CD4-positive, CD25-positive, alpha-beta regulatory T cell (primary cell): ENCODE results near the gene LRRK2. TPM values are rescaled to one million over a fixed set of nuclear protein-coding genes. Genes with fewer than 3 reads are reported as not detected.

Source experiments
- ATAC-seq, 2 donors: fragments of 150-1000 bp; cut with Tn5 transposase; one replicate each; pipeline ENCODE4 v1.10.0; 2021; ENCODE audit warnings: low read depth in 2 of 2, moderate number of reproducible peaks in 2 of 2, moderate library complexity in 1 of 2
- DNase-seq, 3 donors: peaks; one replicate each; pipeline versions ENCODE4 v3.0.0 to v3.0.0-alpha.2; 2012 to 2022; ENCODE audit warnings: mixed read lengths in 1 of 3
- H3K27ac ChIP-seq: one replicate; pipeline ENCODE4 v1.7.0; 2013; ENCODE audit warnings: mild to moderate bottlenecking, low read length; ENCODE audit not compliant: insufficient read depth, poor library complexity, severe bottlenecking
- H3K27me3 ChIP-seq: one replicate; pipeline ENCODE4 v1.7.0; 2013; ENCODE audit warnings: low read length; ENCODE audit not compliant: control insufficient read depth, insufficient read depth
- H3K36me3 ChIP-seq: one replicate; pipeline ENCODE4 v1.7.0; 2013; ENCODE audit warnings: mild to moderate bottlenecking, low read length, moderate library complexity; ENCODE audit not compliant: control insufficient read depth, insufficient read depth
- H3K4me1 ChIP-seq: 2 replicates; pipeline ENCODE4 v1.7.0; 2013; ENCODE audit warnings: mild to moderate bottlenecking, low read length; ENCODE audit not compliant: insufficient read depth, control insufficient read depth, poor library complexity, severe bottlenecking
- H3K4me3 ChIP-seq: one replicate; pipeline ENCODE4 v1.7.0; 2013; ENCODE audit warnings: low read depth, mild to moderate bottlenecking, low read length, moderate library complexity
- H3K9me3 ChIP-seq, 2 experiments: 1 replicate in 1 of 2; 2 replicates in 1 of 2; pipeline ENCODE4 v1.7.0; 2013; ENCODE audit warnings: low read length in 2 of 2, mild to moderate bottlenecking in 1 of 2, moderate library complexity in 1 of 2; ENCODE audit not compliant: control insufficient read depth in 2 of 2
- H3K27ac Mint-ChIP-seq, 3 donors: one replicate each; pipeline ENCODE4 v1.8.0; 2020 to 2022; ENCODE audit warnings: mild to moderate bottlenecking in 3 of 3, mixed read lengths in 3 of 3, moderate library complexity in 2 of 3
- H3K27me3 Mint-ChIP-seq: one replicate; pipeline ENCODE4 v1.8.0; 2022; ENCODE audit warnings: mild to moderate bottlenecking, mixed read lengths
- H3K36me3 Mint-ChIP-seq: one replicate; pipeline ENCODE4 v1.8.0; 2020; ENCODE audit warnings: mixed read lengths
- H3K4me1 Mint-ChIP-seq, 4 donors: one replicate each; pipeline ENCODE4 v1.8.0; 2020 to 2022; ENCODE audit warnings: mixed read lengths in 4 of 4, mild to moderate bottlenecking in 1 of 4
- H3K4me3 Mint-ChIP-seq, 4 donors: one replicate each; pipeline ENCODE4 v1.8.0; 2020 to 2022; ENCODE audit warnings: mild to moderate bottlenecking in 4 of 4, mixed read lengths in 4 of 4, moderate library complexity in 3 of 4
- H3K9me3 Mint-ChIP-seq, 7 donors: one replicate each; pipeline ENCODE4 v1.8.0; 2020 to 2022; ENCODE audit warnings: mixed read lengths in 7 of 7, mild to moderate bottlenecking in 3 of 7, moderate library complexity in 2 of 7
- polyA plus RNA-seq, 4 donors: library from polyadenylated mRNA; unstranded; fragments of 300-500 nt; fragmentation: Illumina TruSeq; gene quantifications; one replicate each; pipeline ENCODE4 v1.2.3, GENCODE V29; 2021
- total RNA-seq: library from RNA; stranded (reverse); gene quantifications from one replicate; pipeline ENCODE4 v1.2.3, GENCODE V29; 2022

The LRRK2 gene
- total and polyA plus RNA-seq, 5 donors from 2014 or later = 0.15 to 0.44 TPM; not detected in 3

DNA sequence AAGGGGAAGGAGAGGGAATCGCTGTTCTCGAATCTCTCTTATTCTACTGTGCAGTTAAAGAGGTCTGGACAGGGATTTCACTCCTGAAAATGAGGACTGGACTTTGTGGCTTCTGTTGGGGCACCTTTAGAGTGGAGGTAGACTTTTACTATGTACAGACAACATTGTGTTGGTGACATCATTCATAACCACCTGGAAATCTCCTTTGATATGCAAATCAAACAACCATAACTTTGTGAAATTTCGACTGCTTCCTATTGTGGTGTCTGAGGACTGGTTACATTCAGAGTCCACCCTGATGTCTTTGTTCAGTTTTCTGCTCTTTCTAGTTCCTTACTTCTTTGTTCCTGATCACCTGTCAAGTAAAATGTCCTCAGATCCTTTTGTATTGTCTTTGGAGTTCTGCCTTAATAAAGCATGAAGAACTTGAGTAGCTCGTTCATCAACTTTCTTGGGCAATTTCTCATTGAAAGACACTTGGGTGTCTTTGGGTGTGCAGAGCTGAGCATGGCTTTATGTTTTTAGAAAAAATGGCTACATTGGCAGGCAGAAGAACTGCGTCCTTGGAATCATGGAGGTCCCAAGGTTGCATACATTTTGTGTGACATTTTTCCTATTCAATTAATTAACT is 29.8 kb downstream of the LRRK2 start:
- H3K4me1 ChIP-seq = no peaks in the 10 kb centered on the region
- H3K4me3 Mint-ChIP-seq = no peak overlapping the region
- no peaks in the 10 kb centered on the region for H3K27me3 Mint-ChIP-seq
- H3K36me3 Mint-ChIP-seq = no peaks in the 10 kb centered on the region
- H3K27ac ChIP-seq = no peak overlapping the region
- H3K9me3 ChIP-seq = no peaks in the 10 kb centered on the region
- no peak overlapping the region for H3K27ac Mint-ChIP-seq
- H3K4me1 Mint-ChIP-seq = no peaks in the 10 kb centered on the region
- no peaks in the 10 kb centered on the region for H3K36me3 ChIP-seq
- no peaks in the 10 kb centered on the region for H3K27me3 ChIP-seq
- no peak overlapping the region for H3K4me3 ChIP-seq
- ATAC-seq (no peak), DNase-seq (no peak)
- peaks cover 0 to 3% (median 0%) of the 10 kb centered on the region in 7 donors for H3K9me3 Mint-ChIP-seq

GRCh38 chr12:40258371-40258770 is 33.6 kb downstream of the LRRK2 start:
- no peaks in the 10 kb centered on the region for H3K36me3 ChIP-seq
- H3K4me1 ChIP-seq = no peaks in the 10 kb centered on the region
- H3K27me3 ChIP-seq = no peaks in the 10 kb centered on the region
- H3K9me3 Mint-ChIP-seq = peaks cover 0 to 2% (median 0%) of the 10 kb centered on the region in 7 donors
- H3K4me1 Mint-ChIP-seq = no peaks in the 10 kb centered on the region
- H3K27ac ChIP-seq = no peak overlapping the region
- H3K4me3 Mint-ChIP-seq = no peak overlapping the region
- no peak overlapping the region for H3K4me3 ChIP-seq
- no peak overlapping the region for H3K27ac Mint-ChIP-seq
- ATAC-seq (no peak), DNase-seq (no peak)
- H3K27me3 Mint-ChIP-seq = no peaks in the 10 kb centered on the region
- no peaks in the 10 kb centered on the region for H3K36me3 Mint-ChIP-seq
- no peaks in the 10 kb centered on the region for H3K9me3 ChIP-seq

DNA sequence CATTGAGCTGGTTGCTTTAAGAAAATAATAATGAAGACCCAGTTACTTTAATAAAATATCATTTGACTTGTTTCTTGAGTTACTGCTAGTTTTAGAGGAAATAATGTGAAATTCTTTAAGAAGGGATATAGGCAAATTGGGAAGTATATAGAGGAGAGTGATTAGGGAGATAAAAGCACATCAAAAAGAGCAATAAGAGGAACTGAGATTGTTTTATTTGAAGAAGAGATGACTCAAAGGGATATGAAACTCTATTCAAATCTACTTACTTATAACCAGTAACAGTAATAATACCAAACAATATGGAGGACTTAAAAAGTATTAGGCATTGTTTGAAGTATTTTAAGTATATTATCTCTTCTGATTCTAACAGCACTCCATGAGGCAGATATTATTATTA is 37.1 kb downstream of the LRRK2 start:
- Histone ChIP-seq H3K27me3 (no peaks in the 10 kb centered on the region), H3K4me3 (no peak overlapping the region), H3K9me3 (no peaks in the 10 kb centered on the region), H3K27ac (no peak overlapping the region), H3K4me1 (no peaks in the 10 kb centered on the region), H3K36me3 (no peaks in the 10 kb centered on the region)
- Mint-ChIP-seq H3K4me1 (no peaks in the 10 kb centered on the region), H3K9me3 (peaks cover 0 to 6% (median 0%) of the 10 kb centered on the region in 7 donors), H3K4me3 (no peak overlapping the region), H3K36me3 (no peaks in the 10 kb centered on the region), H3K27me3 (no peaks in the 10 kb centered on the region), H3K27ac (no peak overlapping the region)
- ATAC-seq (no peak), DNase-seq (no peak)

DNA sequence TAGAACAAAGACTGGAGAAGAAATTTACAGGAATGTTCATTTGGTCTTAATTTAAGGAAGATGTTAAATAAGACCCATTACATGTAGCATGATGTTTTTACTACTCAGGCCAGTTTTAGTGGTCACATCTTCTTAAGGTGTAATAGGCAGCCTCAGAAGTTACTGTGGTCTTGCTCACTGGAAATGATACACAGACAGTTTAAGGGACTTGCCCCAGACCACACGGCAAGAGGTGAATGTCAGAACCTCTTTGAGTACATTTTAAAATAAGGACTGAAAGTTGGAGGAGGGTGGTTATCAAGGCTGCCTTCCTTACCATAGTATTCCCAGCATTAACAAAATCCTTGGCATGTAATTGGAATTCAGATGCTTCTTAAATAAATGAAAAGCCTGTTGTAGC is 37.9 kb downstream of the LRRK2 start:
- Mint-ChIP-seq H3K36me3 (no peaks in the 10 kb centered on the region), H3K27me3 (no peaks in the 10 kb centered on the region), H3K27ac (no peak overlapping the region), H3K4me3 (no peak overlapping the region), H3K4me1 (no peaks in the 10 kb centered on the region), H3K9me3 (peaks cover 0 to 6% (median 0%) of the 10 kb centered on the region in 7 donors)
- DNase-seq (no peak), ATAC-seq (no peak)
- no peaks in the 10 kb centered on the region for H3K27me3 ChIP-seq
- H3K4me1 ChIP-seq = no peaks in the 10 kb centered on the region
- H3K27ac ChIP-seq = no peak overlapping the region
- no peak overlapping the region for H3K4me3 ChIP-seq
- no peaks in the 10 kb centered on the region for H3K9me3 ChIP-seq
- H3K36me3 ChIP-seq = no peaks in the 10 kb centered on the region

GRCh38 chr12:40263616-40264409 is 39.0 kb downstream of the LRRK2 start:
- H3K4me1 ChIP-seq = no peaks in the 10 kb centered on the region
- H3K36me3 Mint-ChIP-seq = no peaks in the 10 kb centered on the region
- H3K27ac Mint-ChIP-seq = no peak overlapping the region
- H3K4me1 Mint-ChIP-seq = no peaks in the 10 kb centered on the region
- H3K27me3 ChIP-seq = no peaks in the 10 kb centered on the region
- H3K36me3 ChIP-seq = no peaks in the 10 kb centered on the region
- DNase-seq = no peak
- H3K9me3 Mint-ChIP-seq = peaks cover 0 to 6% (median 0%) of the 10 kb centered on the region in 7 donors
- no peak overlapping the region for H3K27ac ChIP-seq
- ATAC-seq = no peak
- no peaks in the 10 kb centered on the region for H3K27me3 Mint-ChIP-seq
- H3K4me3 Mint-ChIP-seq = no peak overlapping the region
- H3K9me3 ChIP-seq = no peaks in the 10 kb centered on the region
- no peak overlapping the region for H3K4me3 ChIP-seq

GRCh38 chr12:40271981-40272664 is 47.3 kb downstream of the LRRK2 start:
- no peaks in the 10 kb centered on the region for H3K9me3 Mint-ChIP-seq
- no peak overlapping the region for H3K27ac Mint-ChIP-seq
- H3K4me3 ChIP-seq = no peak overlapping the region
- H3K27me3 ChIP-seq = no peaks in the 10 kb centered on the region
- H3K27me3 Mint-ChIP-seq = no peaks in the 10 kb centered on the region
- no peak overlapping the region for H3K27ac ChIP-seq
- DNase-seq (no peak), ATAC-seq (no peak)
- no peaks in the 10 kb centered on the region for H3K4me1 ChIP-seq
- no peak overlapping the region for H3K4me3 Mint-ChIP-seq
- no peaks in the 10 kb centered on the region for H3K9me3 ChIP-seq
- no peaks in the 10 kb centered on the region for H3K36me3 Mint-ChIP-seq
- H3K36me3 ChIP-seq = no peaks in the 10 kb centered on the region
- H3K4me1 Mint-ChIP-seq = no peaks in the 10 kb centered on the region

DNA sequence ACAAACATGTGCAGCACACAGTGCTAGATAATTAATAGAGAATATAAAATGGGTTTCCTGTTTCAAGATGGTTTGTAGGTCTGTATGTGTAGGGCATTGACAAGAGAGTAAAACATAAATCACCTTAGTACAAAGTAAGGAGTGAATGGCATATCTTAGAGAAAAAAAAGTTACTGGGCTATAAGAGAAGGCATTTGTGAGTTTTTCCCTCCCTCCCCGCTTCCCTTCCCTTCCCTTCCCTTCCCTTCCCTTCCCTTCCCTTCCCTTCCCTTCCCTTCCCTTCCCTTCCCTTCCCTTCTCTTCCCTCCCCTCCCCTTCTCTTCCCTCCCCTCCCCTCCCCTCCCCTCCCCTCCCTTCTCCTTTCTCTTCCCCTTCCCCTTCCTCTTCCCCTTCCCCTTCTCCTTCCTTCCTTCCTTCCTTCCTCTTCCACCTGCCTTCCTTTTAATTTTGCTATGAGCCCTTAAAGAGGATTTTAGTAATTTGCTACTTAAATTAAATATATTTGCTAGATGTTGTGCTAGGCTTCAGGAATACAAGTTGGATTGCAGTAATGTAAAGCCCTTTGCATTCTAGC is 57.1 kb downstream of the LRRK2 start:
- no peak overlapping the region for H3K27ac ChIP-seq
- no peak for ATAC-seq
- no peaks in the 10 kb centered on the region for H3K27me3 Mint-ChIP-seq
- H3K4me3 ChIP-seq = no peak overlapping the region
- no peaks in the 10 kb centered on the region for H3K9me3 ChIP-seq
- no peaks in the 10 kb centered on the region for H3K4me1 Mint-ChIP-seq
- no peaks in the 10 kb centered on the region for H3K36me3 Mint-ChIP-seq
- no peak overlapping the region for H3K4me3 Mint-ChIP-seq
- no peak for DNase-seq
- no peaks in the 10 kb centered on the region for H3K27me3 ChIP-seq
- H3K9me3 Mint-ChIP-seq = peaks cover 0 to 4% (median 0%) of the 10 kb centered on the region in 7 donors
- no peaks in the 10 kb centered on the region for H3K36me3 ChIP-seq
- no peak overlapping the region for H3K27ac Mint-ChIP-seq
- no peaks in the 10 kb centered on the region for H3K4me1 ChIP-seq
